Measurements from ENCODE around the gene GLIPR2. TPM values are rescaled to one million over a fixed set of nuclear protein-coding genes. Genes with fewer than 3 reads are reported as not detected.

GLIPR2 gene
- polyA plus RNA-seq, 1 donor from 2014 or later, result 8.0 TPM

DNA sequence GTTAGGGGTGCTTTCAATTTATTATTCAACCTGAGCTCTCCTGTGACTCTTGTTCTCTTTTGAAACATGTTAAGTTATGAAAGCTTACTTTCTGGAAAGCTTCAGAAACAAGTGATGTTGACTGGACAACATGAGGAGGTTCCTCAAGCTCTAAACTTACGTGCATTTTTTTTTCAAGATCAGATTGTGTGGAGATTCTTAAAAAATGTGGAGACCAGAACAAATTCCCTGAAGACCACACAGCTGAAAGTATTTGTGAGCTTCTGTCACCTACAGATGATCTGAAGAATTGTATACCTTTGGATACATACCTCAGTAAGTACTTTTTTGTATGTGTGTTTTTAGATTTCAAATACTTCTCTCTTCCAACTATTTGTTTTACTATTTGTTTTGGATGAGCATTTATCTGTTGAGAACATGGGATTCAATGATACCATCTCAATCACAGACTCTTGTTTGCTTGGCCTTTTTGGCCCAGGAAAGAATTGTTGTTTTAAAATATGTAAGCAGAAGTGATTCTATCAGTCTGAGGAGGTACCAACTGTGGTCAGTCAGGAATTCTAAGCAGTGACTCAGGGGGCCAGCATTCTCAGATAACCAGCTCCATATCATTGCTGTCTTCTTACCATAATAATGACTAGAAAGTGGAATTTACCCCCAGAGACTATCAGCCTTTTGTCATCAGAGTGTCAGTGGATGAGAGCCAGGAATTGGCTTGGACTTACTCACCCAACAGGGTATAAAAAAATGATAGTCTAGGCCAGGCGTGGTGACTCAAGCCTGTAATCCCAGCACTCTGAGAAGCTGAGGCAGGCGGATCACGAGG is 34.4 kb upstream of the GLIPR2 start:
- Histone ChIP-seq H3K27me3 (ENCODE audit: insufficient read depth, low read depth, low read length) (no peaks in the 10 kb centered on the region), H3F3A (ENCODE audit: insufficient read depth, low read length, poor library complexity, severe bottlenecking) (no peaks in the 10 kb centered on the region), H2AFZ (ENCODE audit: low read depth, low read length) (no peak overlapping the region), H3K27ac (ENCODE audit: low read length) (no peak overlapping the region), H3K9me2 (ENCODE audit: insufficient read depth, low read length) (no peaks in the 10 kb centered on the region), H3K9me3 (ENCODE audit: low read length) (no peaks in the 10 kb centered on the region), H3K36me3 (ENCODE audit: insufficient read depth, low read length) (no peaks in the 10 kb centered on the region), H3K4me3 (ENCODE audit: low read length) (no peak overlapping the region), H3K9ac (ENCODE audit: low read length) (no peak overlapping the region), H3K4me2 (ENCODE audit: low read length) (no peak overlapping the region), H4K20me1 (ENCODE audit: insufficient read depth) (no peaks in the 10 kb centered on the region), H3K79me2 (replicated peaks; ENCODE audit: insufficient read depth, low read length) (no peaks in the 10 kb centered on the region)
- TF ChIP-seq RAD21 (conservative IDR thresholded peaks at IDR 0.05) (no peak), EZH2 (IDR thresholded peaks at IDR 0.05; ENCODE audit: borderline replicate concordance, insufficient read depth, low read length, poor library complexity, severe bottlenecking) (no peak), POLR2AphosphoS5 (IDR thresholded peaks at IDR 0.05) (no peak)

DNA sequence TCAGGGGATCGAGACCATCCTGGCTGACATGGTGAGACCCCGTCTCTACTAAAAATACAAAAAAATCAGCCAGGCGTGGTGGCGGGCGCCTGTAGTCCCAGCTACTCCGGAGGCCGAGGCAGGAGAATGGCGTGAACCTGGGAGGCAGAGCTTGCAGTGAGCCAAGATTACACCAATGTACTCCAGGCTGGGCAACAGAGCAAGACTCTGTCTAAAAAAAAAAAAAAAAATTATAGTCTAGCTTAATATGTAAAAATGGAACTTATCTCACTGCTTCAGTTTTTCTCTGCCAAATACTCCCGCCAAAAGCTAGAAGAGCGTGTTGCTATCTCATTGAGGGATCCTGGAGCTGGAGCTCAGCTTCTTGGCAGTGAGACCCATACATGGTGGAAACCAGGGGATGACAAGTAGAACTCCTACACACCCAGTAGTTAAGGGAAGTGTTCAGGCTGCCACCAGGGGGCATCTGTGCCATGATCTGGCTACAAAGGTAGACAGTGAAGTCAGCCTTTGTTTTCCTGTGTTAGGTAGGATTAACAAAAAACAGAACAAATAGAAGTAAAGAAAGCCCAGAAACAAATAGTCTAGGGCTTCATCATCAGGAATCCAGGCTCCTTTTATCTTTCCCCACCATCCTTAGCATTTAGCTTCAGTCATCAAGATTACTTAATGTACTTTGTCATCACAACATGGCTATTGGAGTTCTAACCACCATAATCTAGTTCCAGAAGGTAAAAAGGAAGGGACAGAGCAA is 33.6 kb upstream of the GLIPR2 start:
- Histone ChIP-seq H2AFZ (ENCODE audit: low read depth, low read length) (no peak overlapping the region), H3K9ac (ENCODE audit: low read length) (no peak overlapping the region), H3F3A (ENCODE audit: insufficient read depth, low read length, poor library complexity, severe bottlenecking) (no peaks in the 10 kb centered on the region), H3K4me2 (ENCODE audit: low read length) (no peak overlapping the region), H3K4me3 (ENCODE audit: low read length) (no peak overlapping the region), H3K79me2 (replicated peaks; ENCODE audit: insufficient read depth, low read length) (no peaks in the 10 kb centered on the region), H3K27ac (ENCODE audit: low read length) (no peak overlapping the region), H4K20me1 (ENCODE audit: insufficient read depth) (no peaks in the 10 kb centered on the region), H3K36me3 (ENCODE audit: insufficient read depth, low read length) (no peaks in the 10 kb centered on the region), H3K9me3 (ENCODE audit: low read length) (no peaks in the 10 kb centered on the region), H3K27me3 (ENCODE audit: insufficient read depth, low read depth, low read length) (no peaks in the 10 kb centered on the region), H3K9me2 (ENCODE audit: insufficient read depth, low read length) (no peaks in the 10 kb centered on the region)
- TF ChIP-seq TAF1 (IDR thresholded peaks at IDR 0.05; ENCODE audit: low read depth), result no peak
- no peak for TF ChIP-seq POLR2AphosphoS5 (IDR thresholded peaks at IDR 0.05)
- no peak for TF ChIP-seq EP300 (conservative IDR thresholded peaks at IDR 0.05; ENCODE audit: poor library complexity, severe bottlenecking)
- peak; percentile 74 for TF ChIP-seq SMC3 (conservative IDR thresholded peaks at IDR 0.05; ENCODE audit: poor library complexity)
- no peak for TF ChIP-seq MXI1 (conservative IDR thresholded peaks at IDR 0.05; ENCODE audit: poor library complexity, severe bottlenecking)
- TF ChIP-seq, protein P1, sequence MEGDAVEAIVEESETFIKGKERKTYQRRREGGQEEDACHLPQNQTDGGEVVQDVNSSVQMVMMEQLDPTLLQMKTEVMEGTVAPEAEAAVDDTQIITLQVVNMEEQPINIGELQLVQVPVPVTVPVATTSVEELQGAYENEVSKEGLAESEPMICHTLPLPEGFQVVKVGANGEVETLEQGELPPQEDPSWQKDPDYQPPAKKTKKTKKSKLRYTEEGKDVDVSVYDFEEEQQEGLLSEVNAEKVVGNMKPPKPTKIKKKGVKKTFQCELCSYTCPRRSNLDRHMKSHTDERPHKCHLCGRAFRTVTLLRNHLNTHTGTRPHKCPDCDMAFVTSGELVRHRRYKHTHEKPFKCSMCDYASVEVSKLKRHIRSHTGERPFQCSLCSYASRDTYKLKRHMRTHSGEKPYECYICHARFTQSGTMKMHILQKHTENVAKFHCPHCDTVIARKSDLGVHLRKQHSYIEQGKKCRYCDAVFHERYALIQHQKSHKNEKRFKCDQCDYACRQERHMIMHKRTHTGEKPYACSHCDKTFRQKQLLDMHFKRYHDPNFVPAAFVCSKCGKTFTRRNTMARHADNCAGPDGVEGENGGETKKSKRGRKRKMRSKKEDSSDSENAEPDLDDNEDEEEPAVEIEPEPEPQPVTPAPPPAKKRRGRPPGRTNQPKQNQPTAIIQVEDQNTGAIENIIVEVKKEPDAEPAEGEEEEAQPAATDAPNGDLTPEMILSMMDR (IDR thresholded peaks at IDR 0.05; ENCODE audit: poor library complexity, severe bottlenecking), result peak; percentile 69
- peak; percentile 66 for TF ChIP-seq RAD21 (conservative IDR thresholded peaks at IDR 0.05)
- no peak for TF ChIP-seq EZH2 (IDR thresholded peaks at IDR 0.05; ENCODE audit: borderline replicate concordance, insufficient read depth, low read length, poor library complexity, severe bottlenecking)
- TF ChIP-seq, protein P2, sequence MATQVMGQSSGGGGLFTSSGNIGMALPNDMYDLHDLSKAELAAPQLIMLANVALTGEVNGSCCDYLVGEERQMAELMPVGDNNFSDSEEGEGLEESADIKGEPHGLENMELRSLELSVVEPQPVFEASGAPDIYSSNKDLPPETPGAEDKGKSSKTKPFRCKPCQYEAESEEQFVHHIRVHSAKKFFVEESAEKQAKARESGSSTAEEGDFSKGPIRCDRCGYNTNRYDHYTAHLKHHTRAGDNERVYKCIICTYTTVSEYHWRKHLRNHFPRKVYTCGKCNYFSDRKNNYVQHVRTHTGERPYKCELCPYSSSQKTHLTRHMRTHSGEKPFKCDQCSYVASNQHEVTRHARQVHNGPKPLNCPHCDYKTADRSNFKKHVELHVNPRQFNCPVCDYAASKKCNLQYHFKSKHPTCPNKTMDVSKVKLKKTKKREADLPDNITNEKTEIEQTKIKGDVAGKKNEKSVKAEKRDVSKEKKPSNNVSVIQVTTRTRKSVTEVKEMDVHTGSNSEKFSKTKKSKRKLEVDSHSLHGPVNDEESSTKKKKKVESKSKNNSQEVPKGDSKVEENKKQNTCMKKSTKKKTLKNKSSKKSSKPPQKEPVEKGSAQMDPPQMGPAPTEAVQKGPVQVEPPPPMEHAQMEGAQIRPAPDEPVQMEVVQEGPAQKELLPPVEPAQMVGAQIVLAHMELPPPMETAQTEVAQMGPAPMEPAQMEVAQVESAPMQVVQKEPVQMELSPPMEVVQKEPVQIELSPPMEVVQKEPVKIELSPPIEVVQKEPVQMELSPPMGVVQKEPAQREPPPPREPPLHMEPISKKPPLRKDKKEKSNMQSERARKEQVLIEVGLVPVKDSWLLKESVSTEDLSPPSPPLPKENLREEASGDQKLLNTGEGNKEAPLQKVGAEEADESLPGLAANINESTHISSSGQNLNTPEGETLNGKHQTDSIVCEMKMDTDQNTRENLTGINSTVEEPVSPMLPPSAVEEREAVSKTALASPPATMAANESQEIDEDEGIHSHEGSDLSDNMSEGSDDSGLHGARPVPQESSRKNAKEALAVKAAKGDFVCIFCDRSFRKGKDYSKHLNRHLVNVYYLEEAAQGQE (IDR thresholded peaks at IDR 0.05; ENCODE audit: borderline replicate concordance), result no peak

Data from neural cell (in vitro differentiated cells).